K562 (cell line): ENCODE data around the gene POM121C.
"Not testable (repeated sequence)": the region's sequence is repeated elsewhere in the genome, so short reads cannot be mapped to it uniquely, and the experiment has no call there.

ENCODE experiments used
- CBX2 ChIP-seq: fragments of 200-600 bp; sonication (generic); IDR thresholded peaks from one replicate; pipeline ENCODE4 v1.6.1; 2012; ENCODE audit warnings: mild to moderate bottlenecking, low read length, inconsistent platforms; ENCODE audit not compliant: insufficient read depth, poor library complexity, severe bottlenecking
- CEBPB ChIP-seq: fragments of 450-650 bp; IDR thresholded peaks from 2 replicates; pipeline ENCODE4 v1.6.1; 2016; ENCODE audit warnings: missing genetic modification characterization, missing compliant biosample characterization
- EZH2 ChIP-seq: IDR thresholded peaks from 2 replicates; pipeline ENCODE4 v1.6.1; 2012; ENCODE audit warnings: low read depth, mild to moderate bottlenecking, inconsistent platforms, low read length, borderline replicate concordance
- MED1 ChIP-seq: sonication (generic); formaldehyde crosslinking; IDR thresholded peaks from 2 replicates; pipeline ENCODE4 v1.8.1; 2023; ENCODE audit warnings: missing genetic modification reagents, borderline replicate concordance
- POLR2A ChIP-seq: fragments of 450-650 bp; conservative IDR thresholded peaks from 2 replicates; pipeline ENCODE4 v1.6.1; 2016
- SP1 ChIP-seq: sonication (generic); formaldehyde crosslinking; IDR thresholded peaks from 2 replicates; pipeline ENCODE4 v1.8.1; 2022; ENCODE audit warnings: mild to moderate bottlenecking, missing genetic modification reagents
- SREBF1 ChIP-seq: fragments of 150-350 bp; IDR thresholded peaks from 2 replicates; pipeline ENCODE4 v1.6.1; 2014; ENCODE audit warnings: antibody characterized with exemption, low read depth, low read length, borderline replicate concordance
- SREBF2 ChIP-seq: sonication (generic); formaldehyde crosslinking; IDR thresholded peaks from 2 replicates; pipeline ENCODE4 v1.4.0; 2020; ENCODE audit warnings: mild to moderate bottlenecking, missing genetic modification reagents
- TARDBP ChIP-seq: fragments of 450-650 bp; IDR thresholded peaks from 2 replicates; pipeline ENCODE4 v1.6.1; 2016
- ZNF232 ChIP-seq: sonication (generic); formaldehyde crosslinking; IDR thresholded peaks from 2 replicates; pipeline ENCODE4 v1.8.0; 2022; ENCODE audit warnings: mild to moderate bottlenecking, missing genetic modification reagents
- TF ChIP-seq, protein P1 (sequence below), 3 experiments: IDR thresholded peaks in 2 of 3; conservative IDR thresholded peaks in 1 of 3; 2 replicates each; pipeline ENCODE4 v1.5.1; 2011 to 2012; ENCODE audit warnings: low read length in 3 of 3, mild to moderate bottlenecking in 3 of 3, control low read depth in 2 of 3, improper control_type of control experiment in 1 of 3, inconsistent platforms in 1 of 3, low read depth in 1 of 3, mixed read lengths in 1 of 3, moderate library complexity in 1 of 3; ENCODE audit not compliant: insufficient read depth in 2 of 3

DNA sequence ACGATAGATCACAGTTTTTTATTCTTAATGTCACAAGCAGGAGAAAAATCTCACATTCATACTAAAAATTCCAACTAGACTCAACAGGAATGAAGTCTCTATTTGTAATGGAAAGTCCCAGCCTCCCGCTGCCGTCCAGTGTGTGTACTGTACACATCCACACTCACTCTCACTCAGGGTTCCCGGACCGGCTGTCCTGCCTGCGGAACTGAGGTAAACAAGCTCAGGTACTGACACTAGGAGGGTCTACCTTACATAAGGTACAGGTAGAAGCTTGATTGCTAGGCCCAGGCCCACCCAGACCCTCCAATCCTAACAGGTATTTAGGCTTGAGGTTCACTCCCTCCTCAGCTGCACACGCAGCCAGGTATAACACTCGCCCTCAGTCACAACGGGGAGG lies 69.3 kb downstream of the POM121C start:
- TF ChIP-seq CEBPB (tag); SREBF2; SREBF1; CBX2; MED1 (CRISPR knock-in tag); ZNF232 (CRISPR knock-in tag); EZH2; SP1 (CRISPR knock-in tag); TARDBP: not testable (repeated sequence)
- TF ChIP-seq POLR2A = peak; percentile 58; the same call in 1 of the 2 replicates
- TF ChIP-seq, protein P1, sequence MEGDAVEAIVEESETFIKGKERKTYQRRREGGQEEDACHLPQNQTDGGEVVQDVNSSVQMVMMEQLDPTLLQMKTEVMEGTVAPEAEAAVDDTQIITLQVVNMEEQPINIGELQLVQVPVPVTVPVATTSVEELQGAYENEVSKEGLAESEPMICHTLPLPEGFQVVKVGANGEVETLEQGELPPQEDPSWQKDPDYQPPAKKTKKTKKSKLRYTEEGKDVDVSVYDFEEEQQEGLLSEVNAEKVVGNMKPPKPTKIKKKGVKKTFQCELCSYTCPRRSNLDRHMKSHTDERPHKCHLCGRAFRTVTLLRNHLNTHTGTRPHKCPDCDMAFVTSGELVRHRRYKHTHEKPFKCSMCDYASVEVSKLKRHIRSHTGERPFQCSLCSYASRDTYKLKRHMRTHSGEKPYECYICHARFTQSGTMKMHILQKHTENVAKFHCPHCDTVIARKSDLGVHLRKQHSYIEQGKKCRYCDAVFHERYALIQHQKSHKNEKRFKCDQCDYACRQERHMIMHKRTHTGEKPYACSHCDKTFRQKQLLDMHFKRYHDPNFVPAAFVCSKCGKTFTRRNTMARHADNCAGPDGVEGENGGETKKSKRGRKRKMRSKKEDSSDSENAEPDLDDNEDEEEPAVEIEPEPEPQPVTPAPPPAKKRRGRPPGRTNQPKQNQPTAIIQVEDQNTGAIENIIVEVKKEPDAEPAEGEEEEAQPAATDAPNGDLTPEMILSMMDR (IDR thresholded peaks at IDR 0.05 in 2 of 3, conservative IDR thresholded peaks at IDR 0.05 in 1 of 3; ENCODE audit: insufficient read depth in 2 of 3, low read depth in 1 of 3, low read length in 3 of 3) = not testable (repeated sequence)
